ENCODE data around the gene GPR83.
"Not testable (repeated sequence)": the region's sequence is repeated elsewhere in the genome, so short reads cannot be mapped to it uniquely, and the experiment has no call there.

The GPR83 gene

GRCh38 chr11:94400050-94400449, 1.2 kb downstream of the GPR83 start:
- H4K20me1 ChIP-seq (ENCODE audit: control insufficient read depth, insufficient read depth, low read depth, low read length): no peaks in the 10 kb centered on the region
- no peaks in the 10 kb centered on the region for H3K27me3 ChIP-seq (ENCODE audit: control insufficient read depth, low read length)
- no peak overlapping the region for H3K4me2 ChIP-seq (ENCODE audit: low read length)
- no peak for TF ChIP-seq CTCF (IDR thresholded peaks at IDR 0.05; ENCODE audit: low read depth, low read length, poor library complexity, severe bottlenecking)
- no peak for TF ChIP-seq EZH2phosphoT487 (IDR thresholded peaks at IDR 0.05; ENCODE audit: borderline replicate concordance, low read length)
- H3K4me1 ChIP-seq (ENCODE audit: control insufficient read depth, low read length): no peaks in the 10 kb centered on the region
- H3K36me3 ChIP-seq (ENCODE audit: control insufficient read depth, low read length): no peaks in the 10 kb centered on the region
- no peaks in the 10 kb centered on the region for H3K9me3 ChIP-seq (ENCODE audit: control insufficient read depth, insufficient read depth, low read length)
- H3K27ac ChIP-seq (ENCODE audit: low read depth, low read length): no peak overlapping the region
- no peaks in the 10 kb centered on the region for H3K9me2 ChIP-seq (replicated peaks; ENCODE audit: control insufficient read depth, low read length)
- no peaks in the 10 kb centered on the region for H3K79me2 ChIP-seq (ENCODE audit: control insufficient read depth, low read length)
- no peaks in the 10 kb centered on the region for H3F3A ChIP-seq (ENCODE audit: control insufficient read depth, insufficient read depth)
- no peak overlapping the region for H3K4me3 ChIP-seq (ENCODE audit: low read length)

GRCh38 chr11:94398101-94398500, 3.1 kb downstream of the GPR83 start:
- Histone ChIP-seq H3K36me3 (ENCODE audit: control insufficient read depth, low read length) (no peaks in the 10 kb centered on the region), H3K4me1 (ENCODE audit: control insufficient read depth, low read length) (no peaks in the 10 kb centered on the region), H3K4me3 (ENCODE audit: low read length) (no peak overlapping the region), H3K9me2 (replicated peaks; ENCODE audit: control insufficient read depth, low read length) (no peaks in the 10 kb centered on the region), H4K20me1 (ENCODE audit: control insufficient read depth, insufficient read depth, low read depth, low read length) (no peaks in the 10 kb centered on the region), H3K4me2 (ENCODE audit: low read length) (no peak overlapping the region), H3K9me3 (ENCODE audit: control insufficient read depth, insufficient read depth, low read length) (no peaks in the 10 kb centered on the region), H3K27me3 (ENCODE audit: control insufficient read depth, low read length) (no peaks in the 10 kb centered on the region), H3K27ac (ENCODE audit: low read depth, low read length) (no peak overlapping the region), H3F3A (ENCODE audit: control insufficient read depth, insufficient read depth) (no peaks in the 10 kb centered on the region), H3K79me2 (ENCODE audit: control insufficient read depth, low read length) (no peaks in the 10 kb centered on the region)
- TF ChIP-seq EZH2phosphoT487 (IDR thresholded peaks at IDR 0.05; ENCODE audit: borderline replicate concordance, low read length): no peak
- TF ChIP-seq CTCF (IDR thresholded peaks at IDR 0.05; ENCODE audit: low read depth, low read length, poor library complexity, severe bottlenecking): no peak

- H3K27me3 ChIP-seq (ENCODE audit: control insufficient read depth, low read length): no peaks in the 10 kb centered on the region
- no peak overlapping the region for H3K4me3 ChIP-seq (ENCODE audit: low read length)
- TF ChIP-seq CTCF (IDR thresholded peaks at IDR 0.05; ENCODE audit: low read depth, low read length, poor library complexity, severe bottlenecking): no peak
- TF ChIP-seq EZH2phosphoT487 (IDR thresholded peaks at IDR 0.05; ENCODE audit: borderline replicate concordance, low read length): no peak
- no peaks in the 10 kb centered on the region for H3K4me1 ChIP-seq (ENCODE audit: control insufficient read depth, low read length)
- no peaks in the 10 kb centered on the region for H4K20me1 ChIP-seq (ENCODE audit: control insufficient read depth, insufficient read depth, low read depth, low read length)
- H3K9me3 ChIP-seq (ENCODE audit: control insufficient read depth, insufficient read depth, low read length): no peaks in the 10 kb centered on the region
- no peak overlapping the region for H3K4me2 ChIP-seq (ENCODE audit: low read length)
- no peak overlapping the region for H3K27ac ChIP-seq (ENCODE audit: low read depth, low read length)
- H3K79me2 ChIP-seq (ENCODE audit: control insufficient read depth, low read length): no peaks in the 10 kb centered on the region
- H3K9me2 ChIP-seq (replicated peaks; ENCODE audit: control insufficient read depth, low read length): no peaks in the 10 kb centered on the region
- H3K36me3 ChIP-seq (ENCODE audit: control insufficient read depth, low read length): no peaks in the 10 kb centered on the region
- H3F3A ChIP-seq (ENCODE audit: control insufficient read depth, insufficient read depth): no peaks in the 10 kb centered on the region
Observed at GRCh38 chr11:94396282-94396681, 4.9 kb downstream of the GPR83 start.

- not testable (repeated sequence) for H4K20me1 ChIP-seq (ENCODE audit: control insufficient read depth, insufficient read depth, low read depth, low read length); H3K9me2 ChIP-seq (replicated peaks; ENCODE audit: control insufficient read depth, low read length); H3F3A ChIP-seq (ENCODE audit: control insufficient read depth, insufficient read depth); H3K9me3 ChIP-seq (ENCODE audit: control insufficient read depth, insufficient read depth, low read length); H3K27ac ChIP-seq (ENCODE audit: low read depth, low read length); H3K4me3 ChIP-seq (ENCODE audit: low read length); H3K4me1 ChIP-seq (ENCODE audit: control insufficient read depth, low read length); H3K27me3 ChIP-seq (ENCODE audit: control insufficient read depth, low read length); H3K36me3 ChIP-seq (ENCODE audit: control insufficient read depth, low read length); H3K79me2 ChIP-seq (ENCODE audit: control insufficient read depth, low read length); H3K4me2 ChIP-seq (ENCODE audit: low read length)
Observed at GRCh38 chr11:94391937-94392336, 9.3 kb downstream of the GPR83 start.

Data from DOHH2 (cell line).